ENCODE results near the gene NKAIN2.
"Not testable (repeated sequence)": the region's sequence is repeated elsewhere in the genome, so short reads cannot be mapped to it uniquely, and the experiment has no call there.

NKAIN2 gene

DNA sequence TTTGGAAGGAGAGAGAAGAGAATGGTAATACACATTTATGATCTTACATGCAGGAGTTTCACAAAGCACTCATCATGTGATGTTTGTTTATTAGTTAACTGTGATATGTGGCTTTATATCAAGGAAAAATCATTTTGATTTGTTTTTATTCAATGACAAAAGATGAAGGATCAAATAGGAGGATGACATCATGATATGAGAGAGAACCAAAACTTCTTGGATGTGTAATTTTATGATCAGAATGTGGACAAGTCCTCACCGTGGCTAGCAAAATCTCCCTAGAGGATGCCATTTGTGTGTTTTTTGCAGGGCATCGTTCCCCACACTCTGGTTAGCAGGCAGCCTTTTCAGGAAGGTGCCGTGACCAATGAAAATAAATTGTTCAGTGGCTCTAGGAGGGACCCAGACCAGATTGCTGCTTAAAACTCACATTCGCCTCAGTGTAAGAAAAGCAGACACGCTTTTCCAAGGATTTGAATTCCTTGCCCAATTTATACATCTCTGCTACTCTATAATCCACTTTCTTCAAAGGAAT, 552.7 kb downstream of the NKAIN2 start:
- DNase-seq = no peak

GRCh38 chr6:124356811-124357210, 553.1 kb downstream of the NKAIN2 start:
- DNase-seq = no peak

DNA sequence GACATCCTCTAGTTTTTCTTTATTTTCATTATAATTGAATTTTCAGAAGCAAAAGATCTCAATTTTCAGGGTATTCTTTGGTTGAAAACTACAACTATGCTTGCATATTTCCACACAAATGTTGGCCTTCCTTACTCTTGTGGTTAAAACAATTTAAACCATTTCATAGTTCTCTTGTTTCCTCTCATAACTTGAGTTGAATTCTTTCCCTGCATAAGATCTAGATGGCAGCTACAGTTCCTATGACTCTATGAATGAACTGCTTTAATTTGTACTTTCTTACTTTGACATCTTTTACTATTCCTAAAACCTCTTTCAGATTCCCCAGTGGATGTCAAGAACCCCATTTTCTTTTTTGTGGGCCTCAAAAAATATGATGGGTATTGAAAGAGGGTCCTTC, 564.5 kb downstream of the NKAIN2 start:
- DNase-seq = no peak

- no peak for DNase-seq
Observed at GRCh38 chr6:124371974-124372475, 568.4 kb downstream of the NKAIN2 start.

GRCh38 chr6:124373386-124373785, 569.7 kb downstream of the NKAIN2 start:
- no peak for DNase-seq

GRCh38 chr6:124389127-124389526, 585.5 kb downstream of the NKAIN2 start:
- DNase-seq = no peak

DNA sequence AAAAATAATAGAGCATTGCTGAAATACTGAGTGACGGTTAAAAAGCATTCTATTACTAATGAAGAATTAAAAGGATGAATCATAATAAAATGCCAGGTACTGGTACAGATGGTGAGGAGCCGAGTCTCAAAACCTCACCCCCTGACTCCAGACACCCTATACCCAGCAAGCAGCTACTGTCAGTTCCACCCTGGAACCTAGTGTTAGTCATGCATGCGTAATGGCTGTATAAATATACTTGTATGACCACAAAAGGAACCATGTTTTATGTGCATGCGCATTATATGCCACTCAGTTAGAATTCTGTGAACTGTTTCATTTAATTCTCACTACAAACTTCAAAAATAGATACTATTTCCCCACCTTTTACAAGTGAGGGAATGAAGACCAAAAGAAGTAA, 589.9 kb downstream of the NKAIN2 start:
- no peak for DNase-seq

DNA sequence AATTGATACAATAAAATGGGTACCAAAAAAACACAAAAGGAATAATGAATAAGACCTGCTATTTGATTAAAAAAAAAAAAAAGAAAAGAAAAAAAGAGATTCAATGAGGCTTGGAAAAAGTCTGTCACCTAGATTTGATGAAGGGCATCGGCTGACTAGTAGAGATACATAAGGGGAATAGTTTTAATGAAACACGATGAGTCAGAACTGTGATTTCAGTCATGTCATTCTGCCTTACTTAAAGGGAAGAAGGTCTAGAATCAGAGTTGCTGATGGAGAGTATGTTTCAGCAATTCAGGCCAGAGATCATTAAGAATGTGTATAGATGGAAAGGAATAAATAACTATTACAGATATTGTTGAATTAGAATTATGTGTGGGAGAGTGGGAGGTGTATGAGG, 592.7 kb downstream of the NKAIN2 start:
- DNase-seq = no peak

GRCh38 chr6:124400261-124400999, 596.8 kb downstream of the NKAIN2 start:
- DNase-seq = no peak

DNA sequence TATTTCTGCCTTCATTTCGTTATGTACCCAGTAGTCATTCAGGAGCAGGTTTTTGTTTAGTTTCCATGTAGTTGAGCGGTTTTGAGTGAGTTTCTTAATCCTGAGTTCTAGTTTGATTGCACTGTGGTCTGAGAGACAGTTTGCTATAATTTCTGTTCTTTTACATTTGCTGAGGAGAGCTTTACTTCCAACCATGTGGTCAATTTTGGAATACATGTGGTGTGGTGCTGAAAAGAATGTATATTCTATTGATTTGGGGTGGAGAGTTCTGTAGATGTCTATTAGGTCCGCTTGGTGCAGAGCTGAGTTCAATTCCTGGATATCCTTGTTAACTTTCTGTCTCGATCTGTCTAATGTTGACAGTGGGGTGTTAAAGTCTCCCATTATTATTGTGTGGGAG, 606.8 kb downstream of the NKAIN2 start:
- not testable (repeated sequence) for DNase-seq

DNA sequence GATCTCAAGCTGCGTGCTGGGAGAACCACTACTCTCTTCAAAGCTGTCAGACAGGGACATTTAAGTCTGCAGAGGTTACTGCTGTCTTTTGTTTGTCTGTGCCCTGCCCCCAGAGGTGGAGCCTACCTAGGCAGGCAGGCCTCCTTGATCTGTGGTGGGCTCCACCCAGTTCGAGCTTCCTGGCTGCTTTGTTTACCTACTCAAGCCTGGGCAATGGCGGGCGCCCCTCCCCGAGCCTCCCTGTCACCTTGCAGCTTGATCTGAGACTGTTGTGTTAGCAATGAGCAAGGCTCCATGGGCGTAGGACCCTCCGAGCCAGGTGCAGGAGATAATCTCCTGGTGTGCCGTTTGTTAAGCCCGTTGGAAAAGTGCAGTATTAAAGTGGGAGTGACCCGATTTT, 609.0 kb downstream of the NKAIN2 start:
- DNase-seq = not testable (repeated sequence)

DNA sequence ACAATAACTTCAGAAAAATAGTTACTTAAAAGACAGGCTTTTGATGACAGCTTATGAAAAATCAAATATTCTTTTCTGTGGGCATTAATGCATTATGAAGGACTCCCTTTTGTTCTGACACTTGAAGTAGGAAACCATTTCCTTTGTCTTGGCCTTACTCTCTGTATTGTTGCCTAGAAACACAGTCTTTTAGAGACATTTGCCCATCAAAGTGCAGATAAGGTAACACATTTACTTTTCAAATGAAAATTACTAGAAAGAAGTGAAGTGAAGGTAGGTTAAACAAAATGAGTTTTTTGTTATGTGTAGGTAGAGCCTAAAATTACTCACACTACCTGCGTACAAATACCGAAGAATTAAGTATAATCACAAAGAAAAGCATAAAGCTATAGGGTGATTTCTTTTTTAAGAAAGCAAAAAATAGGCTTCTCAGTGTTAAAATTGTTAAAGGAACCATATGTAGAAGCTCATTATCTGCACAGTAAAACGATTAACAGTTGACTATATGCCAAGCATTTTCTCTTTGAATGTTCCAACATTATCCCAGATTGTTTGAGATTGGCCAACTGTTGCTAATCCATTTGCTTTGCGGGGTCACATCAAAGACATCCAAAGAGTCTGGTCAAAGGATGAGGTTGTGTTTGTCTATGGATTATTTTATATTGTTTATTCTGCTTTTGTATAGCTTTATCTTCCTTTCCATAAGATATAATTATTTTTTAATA, 616.6 kb downstream of the NKAIN2 start:
- DNase-seq = no peak

GRCh38 chr6:124423621-124424020, 620.0 kb downstream of the NKAIN2 start:
- DNase-seq = no peak

DNA sequence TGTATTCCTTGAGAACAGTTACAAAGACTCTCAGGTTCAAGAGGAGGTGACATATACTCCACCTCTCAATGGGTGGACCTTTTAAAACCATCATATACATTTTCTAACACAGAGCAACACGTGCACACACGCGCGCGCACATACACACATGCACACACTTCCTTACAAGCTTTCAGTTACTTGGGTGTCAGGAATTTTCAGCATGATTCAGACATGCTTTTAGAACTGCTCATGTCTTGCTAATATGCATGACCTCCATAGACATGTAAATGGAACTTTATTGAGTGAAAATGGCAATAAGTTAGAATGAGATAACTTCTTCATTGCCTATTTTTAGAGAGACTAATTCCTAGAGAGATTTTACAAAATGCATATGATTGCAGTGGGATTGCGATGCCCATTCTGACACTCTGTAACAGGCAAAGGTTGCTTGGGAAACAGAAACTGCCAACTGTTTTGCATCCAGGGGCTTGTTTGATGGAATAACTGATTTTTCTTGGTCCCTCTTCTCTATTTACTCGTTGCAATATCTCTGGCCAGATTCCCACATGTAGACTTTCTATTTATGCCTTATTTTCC, 627.2 kb downstream of the NKAIN2 start:
- DNase-seq = no peak

DNA sequence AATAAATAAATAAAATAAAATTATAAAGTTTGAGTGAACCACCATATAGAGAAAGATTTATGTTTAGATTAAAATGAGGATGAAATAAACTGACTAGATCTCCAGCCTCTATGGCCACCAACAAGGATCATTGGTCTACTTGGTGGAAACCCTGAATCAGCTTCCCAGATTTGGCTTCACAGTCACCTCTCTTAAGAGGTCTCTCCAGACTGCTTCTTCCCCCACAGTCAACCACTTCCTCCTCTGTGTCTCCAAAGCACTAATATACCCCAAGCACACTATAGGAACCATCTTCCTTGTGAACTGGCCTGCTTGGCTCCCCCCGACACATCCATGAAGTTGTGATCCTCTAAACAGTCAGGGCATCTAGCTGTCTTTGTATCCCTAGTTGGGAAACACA, 629.0 kb downstream of the NKAIN2 start:
- DNase-seq = no peak

DNA sequence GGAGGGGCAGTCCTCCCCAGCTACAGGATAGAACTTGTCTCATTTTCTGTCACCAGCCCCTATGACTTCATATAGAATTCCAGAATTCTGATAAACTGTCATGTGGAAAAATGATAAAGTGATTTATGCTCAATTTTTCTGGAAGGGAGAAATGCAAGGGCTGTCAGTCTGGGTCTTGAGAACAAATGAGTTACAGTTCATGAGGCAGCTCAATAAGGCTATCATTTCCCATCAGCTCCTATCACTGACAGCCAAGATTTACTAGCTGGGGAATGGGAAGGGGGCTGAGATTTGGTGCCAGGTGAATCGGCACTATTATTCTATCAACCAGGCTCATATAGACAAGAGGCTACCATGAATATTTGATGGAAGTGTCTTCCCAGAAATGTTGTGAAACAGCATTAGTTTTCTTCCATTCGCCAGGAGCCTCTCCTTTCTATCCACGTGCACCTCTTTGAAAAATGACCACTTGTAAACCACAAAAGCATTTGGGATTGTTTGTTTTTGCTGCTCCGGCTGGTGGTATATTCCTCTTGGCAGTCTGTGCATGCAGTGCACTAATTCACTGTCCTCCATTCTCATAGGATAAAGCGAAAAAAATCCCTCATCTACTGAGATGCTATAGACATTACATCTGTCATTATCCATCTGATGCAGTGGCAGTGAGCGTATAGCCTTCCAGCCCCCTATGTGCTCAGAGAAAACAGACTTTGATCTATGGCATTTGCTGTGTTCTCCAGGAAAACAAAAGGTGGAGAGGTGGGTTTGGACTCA, 629.9 kb downstream of the NKAIN2 start:
- no peak for DNase-seq

DNA sequence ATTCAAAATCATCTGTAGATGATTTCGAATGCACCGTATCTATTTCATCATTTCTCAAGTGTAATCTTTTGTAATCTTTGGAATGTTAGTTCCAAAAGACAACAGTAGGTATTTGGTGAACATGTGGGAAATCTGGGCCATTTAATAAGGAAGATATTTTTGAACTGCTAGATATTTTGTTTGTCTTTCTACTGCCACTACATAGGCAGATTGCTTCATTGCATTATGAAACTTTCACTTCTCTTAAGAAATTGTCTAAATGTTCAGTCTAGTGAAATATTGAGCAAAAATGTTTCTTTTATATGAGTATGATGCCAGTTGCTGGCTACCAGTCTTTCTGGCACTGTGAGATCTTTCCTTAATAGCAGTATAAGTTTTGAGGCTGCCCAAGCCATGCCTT, 630.8 kb downstream of the NKAIN2 start:
- DNase-seq = no peak

- DNase-seq = no peak
Observed at GRCh38 chr6:124436803-124437202, 633.1 kb downstream of the NKAIN2 start.

- DNase-seq = no peak
Observed at GRCh38 chr6:124438546-124439065, 634.9 kb downstream of the NKAIN2 start.

DNA sequence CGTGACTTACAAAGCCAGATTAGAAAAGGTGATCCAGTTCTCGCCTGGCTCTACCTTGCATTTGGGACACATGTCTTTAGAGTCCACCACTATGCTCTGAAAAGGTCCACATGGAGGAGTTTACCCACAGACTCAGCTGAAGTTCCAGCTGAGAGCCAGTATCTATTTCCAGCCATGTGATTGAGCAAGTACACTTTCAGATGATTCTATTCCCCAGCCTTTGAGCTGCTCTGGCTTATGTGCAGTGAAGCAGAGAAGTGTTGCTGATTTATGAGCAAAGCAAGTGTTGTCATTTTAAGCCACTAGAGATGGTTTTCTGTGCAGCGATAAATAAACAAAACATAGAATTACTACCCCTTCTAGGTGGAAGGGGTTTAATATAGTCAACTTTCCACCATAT, 637.8 kb downstream of the NKAIN2 start:
- no peak for DNase-seq

DNA sequence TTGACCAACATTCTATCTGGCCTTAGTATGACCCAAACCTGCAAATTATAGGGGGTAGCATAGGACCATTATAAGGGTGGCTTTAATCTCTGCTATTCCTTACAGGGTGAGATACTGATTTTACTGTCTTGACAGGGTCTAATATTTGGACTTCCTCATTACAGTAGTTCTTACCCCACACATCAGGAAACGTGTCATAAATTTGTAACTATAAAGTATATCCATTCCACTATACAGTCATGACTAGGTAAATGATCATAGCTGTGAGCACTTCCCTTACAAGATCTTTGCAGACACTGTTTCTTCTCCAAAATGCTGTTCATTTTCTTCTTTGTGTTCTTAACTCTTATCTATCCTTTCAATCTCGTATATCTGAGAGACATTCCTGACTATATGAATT, 639.9 kb downstream of the NKAIN2 start:
- no peak for DNase-seq

DNA sequence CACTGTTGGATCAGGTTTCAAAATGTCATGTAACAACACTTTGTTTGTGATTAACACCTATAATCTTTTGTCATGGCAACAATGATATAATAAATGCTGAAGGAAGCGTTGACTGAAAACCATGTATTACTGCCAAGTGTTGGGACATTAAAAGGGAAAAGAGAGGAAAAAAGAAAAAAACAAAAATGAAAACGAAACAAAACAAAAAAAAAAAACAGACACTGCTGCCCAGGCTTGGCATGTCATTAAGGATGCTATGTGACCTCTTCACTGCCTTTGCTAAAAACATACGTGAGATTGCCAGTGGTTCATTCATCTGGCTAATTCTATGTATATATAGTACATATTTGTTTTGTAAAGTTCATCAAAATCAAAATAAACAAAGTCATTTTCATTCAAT, 641.9 kb downstream of the NKAIN2 start:
- DNase-seq = no peak

DNA sequence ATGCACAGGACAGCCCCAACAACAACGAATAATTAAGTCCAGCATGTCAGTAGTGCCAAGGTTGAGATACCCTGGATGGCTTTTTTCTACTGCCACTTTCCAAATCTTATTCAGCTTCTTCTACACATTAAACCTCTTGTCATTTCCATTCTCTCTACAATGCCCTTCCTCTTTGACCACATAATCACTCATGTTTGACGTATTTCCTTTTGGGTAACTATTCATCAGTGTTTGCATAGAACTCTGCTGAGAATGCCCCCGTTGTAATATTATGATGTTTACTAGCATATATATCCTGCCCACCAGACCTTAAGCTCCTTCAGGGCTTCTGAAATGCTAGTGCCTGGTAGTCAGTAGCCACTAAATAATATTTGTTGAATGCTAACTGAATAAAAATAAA, 643.3 kb downstream of the NKAIN2 start:
- no peak for DNase-seq
